Raji (cell line): ENCODE measurements around the gene MAPK8IP3.

Experiments
- POLR2A ChIP-seq: IDR thresholded peaks from 2 replicates; pipeline ENCODE4 v1.6.1; 2011; ENCODE audit warnings: low read depth, low read length, control low read depth; ENCODE audit not compliant: insufficient read depth

MAPK8IP3 gene

DNA sequence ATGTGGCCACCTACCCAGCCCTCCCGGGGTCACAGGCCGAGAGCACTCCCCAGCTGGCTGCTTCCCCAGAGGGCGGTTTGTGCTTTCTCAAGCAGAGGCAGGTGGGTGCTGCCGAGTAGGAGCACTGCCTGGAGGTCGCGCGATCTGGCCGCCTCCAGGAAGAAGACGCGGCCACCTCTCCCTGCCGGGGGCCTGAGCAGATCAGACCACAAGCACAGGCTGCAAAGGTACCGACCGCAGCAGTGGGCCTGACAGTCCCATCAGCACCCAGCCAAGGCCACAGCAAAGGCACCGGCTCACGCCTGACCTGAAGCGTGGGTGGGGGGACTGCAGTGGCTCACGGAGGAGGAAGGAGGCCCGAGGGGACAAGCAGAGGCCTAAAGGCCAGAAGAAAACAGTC is 102.7 kb downstream of the MAPK8IP3 start:
- TF ChIP-seq POLR2A = no peak

DNA sequence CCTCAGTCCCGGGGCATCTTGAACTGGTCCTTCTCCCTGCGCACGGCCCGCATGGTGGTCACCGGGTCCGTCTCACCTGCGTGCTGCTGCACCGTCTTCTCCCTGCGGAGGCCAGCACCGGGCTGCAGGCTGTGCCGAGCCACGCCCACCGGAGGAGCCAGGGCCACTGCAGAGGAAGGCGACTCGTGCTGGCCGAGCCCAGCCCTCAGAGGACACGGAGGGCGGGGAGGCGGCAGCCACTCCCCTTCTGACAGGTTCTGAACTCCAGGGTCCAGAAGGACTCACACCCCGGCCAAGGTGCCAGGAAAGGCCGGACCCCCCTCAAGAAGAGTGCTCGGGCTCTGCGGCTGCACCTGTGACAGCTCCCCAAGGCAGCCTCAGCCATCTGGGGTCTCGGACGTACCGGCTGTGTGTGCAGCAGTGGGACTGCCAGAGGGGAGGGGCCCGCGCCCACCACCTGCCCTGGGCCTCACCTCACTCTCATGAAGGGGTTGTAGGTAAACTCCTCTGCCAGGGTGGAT is 103.3 kb downstream of the MAPK8IP3 start:
- TF ChIP-seq POLR2A = no peak

DNA sequence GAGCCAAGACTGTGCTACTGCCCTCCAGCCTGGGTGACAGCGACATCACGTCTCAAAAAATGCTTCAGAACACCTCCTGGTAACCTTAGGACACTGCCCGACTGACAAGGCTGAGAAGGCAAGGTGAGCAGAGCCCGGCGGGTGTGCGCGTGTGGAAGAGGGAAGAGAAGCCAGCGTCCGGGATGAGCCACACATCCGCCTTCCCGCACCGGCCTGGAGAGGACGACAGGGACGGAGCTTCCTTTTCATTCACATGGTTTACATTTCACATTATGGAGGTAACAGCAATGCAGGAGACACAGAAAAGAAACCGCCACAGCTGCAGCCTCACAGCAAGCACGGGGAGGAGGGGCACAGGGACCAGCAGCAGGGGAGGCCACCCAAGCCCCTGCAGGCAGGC is 104.1 kb downstream of the MAPK8IP3 start:
- TF ChIP-seq POLR2A = no peak

DNA sequence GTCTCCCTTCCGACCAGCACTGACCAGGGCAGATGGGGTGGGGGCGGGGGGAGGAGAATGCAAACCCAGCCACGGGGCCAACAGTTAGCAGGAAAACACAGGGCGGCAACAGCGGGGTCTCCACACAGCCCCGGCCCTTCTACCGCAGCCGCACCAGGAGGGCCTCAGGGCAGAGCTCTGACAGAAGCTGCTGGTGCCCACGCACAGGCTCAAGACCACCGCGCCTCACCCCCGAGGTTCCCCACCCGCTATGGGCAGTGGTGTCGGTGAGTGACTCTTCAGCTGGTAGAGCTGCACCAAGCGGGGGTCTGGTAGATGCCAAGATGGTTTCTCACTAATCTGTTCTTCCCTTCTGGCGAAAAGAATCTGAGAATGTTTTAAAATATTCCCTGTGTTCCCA is 104.5 kb downstream of the MAPK8IP3 start:
- no peak for TF ChIP-seq POLR2A

DNA sequence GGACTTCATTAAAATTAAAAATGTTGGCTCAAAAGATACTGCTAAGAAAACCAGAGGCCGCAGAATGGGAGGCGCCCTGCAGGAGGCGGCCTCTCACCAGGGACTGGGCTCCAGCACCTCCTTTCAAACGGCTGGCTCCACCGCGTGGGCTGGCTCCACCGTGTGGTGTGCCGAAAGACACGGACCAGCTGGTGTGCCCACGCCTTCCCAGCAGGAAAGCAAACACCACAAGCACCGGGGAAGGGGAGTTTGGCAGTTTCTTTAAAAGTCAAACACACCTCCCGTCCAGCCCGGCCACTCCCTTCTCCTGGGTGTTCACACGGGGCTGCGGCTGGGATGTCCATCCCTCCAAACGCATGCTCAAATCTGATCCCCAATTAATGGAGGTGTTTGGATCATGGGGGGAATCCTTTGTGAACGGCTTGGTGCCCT is 106.8 kb downstream of the MAPK8IP3 start:
- no peak for TF ChIP-seq POLR2A

DNA sequence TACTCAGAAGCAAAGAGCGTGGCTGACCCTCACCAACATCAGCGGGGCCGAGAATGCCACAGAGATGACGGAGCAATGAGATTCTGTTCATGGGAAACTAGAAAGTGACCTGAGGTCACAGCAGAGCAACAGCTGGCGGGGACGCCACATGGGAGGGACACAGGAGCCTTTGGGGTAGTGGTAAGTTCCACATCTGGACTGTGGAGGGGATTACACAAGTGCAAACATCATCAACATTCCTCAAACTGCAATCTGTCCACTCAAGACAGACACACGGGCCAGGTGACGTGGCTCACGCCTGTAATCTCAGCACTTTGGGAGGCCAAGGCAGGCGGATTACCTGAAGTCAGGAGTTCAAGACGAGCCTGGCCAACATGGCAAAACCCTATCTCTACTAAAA is 109.5 kb downstream of the MAPK8IP3 start:
- no peak for TF ChIP-seq POLR2A

DNA sequence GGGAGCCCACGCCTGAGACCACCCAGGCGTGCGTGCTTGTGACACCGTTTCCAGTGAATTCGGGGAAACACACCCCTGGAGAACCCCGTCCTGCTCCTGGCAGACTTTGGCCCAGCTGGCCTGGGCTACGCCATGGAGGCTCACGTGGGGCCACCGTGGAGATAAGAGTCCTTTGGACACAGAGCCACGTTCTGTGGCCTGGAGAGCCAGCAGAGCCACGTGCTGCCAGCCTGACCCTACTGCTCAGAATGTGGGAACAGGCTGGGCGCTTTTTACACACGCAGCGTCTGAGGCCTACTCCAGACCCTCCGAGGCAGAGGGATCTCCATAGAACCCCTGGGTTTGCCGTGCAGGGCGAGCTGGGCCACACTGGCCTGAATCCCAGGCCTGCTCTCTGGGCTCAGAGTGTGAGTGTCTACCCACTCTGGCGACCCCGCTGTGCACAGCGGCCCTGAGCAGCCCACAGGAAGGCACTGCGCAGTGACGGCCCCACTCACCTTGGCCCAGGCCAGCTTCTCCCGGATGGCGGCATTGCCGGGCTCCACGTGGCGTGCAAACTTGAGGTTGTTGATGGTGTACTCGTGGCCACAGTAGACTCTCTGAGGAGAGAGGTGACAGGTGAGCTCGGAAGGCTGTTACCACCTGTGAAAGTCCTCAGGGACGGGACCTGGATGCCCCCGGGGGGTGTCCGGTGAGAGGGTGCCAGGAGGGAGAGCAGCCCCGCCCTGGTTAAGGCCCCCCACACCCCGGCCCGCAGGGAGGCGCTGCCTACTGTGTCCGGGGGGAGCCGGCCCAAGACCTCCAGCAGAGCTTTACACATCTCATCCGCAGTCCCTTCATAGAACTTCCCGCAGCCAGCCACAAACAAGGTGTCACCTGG is 110.6 kb downstream of the MAPK8IP3 start:
- TF ChIP-seq POLR2A = no peak

DNA sequence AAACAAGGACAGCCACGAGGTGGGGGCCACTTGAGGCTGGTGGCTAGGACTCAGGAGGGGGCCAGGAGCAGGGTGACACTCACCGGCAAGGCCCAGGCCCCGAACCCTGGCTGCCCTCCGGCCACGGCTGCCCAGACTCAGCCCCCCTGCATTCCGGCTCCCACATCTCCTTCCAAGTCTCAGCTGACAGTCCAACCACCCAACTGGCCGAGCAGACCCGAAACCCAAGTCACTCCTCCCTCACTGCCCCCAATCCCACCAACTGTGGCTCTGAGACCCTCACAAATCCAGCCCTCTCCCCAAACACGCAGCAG is 111.2 kb downstream of the MAPK8IP3 start:
- TF ChIP-seq POLR2A = no peak

DNA sequence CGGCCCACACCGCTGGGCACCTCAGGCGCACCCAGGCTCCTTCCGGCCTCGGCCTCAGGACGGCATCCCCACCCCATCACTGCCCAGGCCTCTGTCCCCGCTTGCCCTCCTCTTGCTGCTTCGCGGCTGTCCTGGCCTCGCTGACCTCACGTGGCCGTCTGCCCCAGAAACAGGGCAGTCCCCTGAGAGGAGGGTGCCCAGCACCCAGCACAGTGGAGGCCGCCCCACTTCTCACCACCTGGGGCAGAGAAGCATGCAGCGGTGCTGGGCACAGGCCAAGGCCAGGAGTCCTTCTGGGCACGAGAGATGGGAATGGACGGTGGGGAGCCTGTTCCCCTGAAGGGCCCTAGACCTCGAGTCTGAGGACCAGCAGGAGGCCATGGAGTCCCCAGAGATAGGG is 111.7 kb downstream of the MAPK8IP3 start:
- no peak for TF ChIP-seq POLR2A

DNA sequence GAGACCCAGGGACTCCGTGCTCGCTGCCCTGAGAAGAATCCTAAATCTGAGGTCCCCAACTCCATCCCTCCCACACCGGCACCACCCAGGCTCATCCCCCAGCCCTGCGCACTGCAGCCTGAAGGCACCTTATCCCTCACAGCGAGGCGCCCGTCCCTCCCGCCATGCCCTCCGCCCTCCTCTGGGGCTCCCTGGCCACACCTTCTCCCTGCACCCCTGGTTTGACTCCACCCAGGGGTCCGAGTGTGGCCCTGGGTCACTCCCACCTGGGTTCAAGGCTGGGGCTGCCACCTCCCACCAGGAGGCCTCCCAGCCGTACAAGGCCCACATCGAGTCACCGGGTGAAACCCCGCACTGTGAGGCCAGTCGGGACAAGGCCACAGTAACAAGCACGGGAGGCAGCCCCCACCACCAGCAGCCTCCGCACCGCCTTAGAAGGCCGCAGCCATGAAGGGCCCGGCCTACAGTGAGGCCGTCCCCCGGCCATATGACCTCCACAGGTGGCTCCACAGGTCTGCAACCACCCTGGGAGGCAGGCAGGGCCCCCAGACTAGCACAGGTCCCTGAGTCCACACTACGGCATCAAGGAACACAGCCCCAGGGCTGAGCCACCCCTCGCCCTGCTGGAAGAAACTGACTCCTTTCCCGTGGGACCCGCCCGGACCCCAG is 112.3 kb downstream of the MAPK8IP3 start:
- TF ChIP-seq POLR2A = no peak

DNA sequence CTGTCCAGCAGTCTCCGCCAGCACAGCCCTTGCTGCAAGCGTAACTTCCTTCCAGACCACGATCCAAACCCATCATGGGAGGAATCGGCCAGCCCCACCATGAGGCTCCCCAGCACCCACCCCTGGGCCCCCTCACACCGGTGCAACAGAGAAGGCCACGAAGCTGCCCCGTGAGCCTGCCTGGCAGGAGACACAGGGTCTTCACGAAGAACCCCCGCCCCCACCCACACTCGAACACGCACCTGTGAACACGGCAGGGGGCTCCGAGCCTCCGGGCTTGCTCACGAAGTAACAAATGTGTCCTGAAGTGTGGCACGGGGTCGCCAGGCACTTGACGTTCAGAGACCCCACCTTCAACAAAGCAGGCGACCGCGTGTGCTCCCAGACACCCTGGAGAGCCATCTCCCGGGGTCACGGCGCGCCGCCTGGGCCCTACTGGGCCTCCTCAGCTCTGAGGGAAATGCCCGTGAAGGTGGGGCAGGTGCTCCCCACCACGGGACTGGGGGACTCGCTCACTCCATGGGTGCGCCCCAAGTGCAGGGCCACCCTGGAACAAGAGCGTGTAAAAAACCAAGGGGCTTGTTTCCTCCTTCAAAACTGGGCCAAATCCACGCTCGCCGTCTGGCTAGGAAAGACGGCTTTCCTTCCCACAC is 113.0 kb downstream of the MAPK8IP3 start:
- TF ChIP-seq POLR2A = no peak

DNA sequence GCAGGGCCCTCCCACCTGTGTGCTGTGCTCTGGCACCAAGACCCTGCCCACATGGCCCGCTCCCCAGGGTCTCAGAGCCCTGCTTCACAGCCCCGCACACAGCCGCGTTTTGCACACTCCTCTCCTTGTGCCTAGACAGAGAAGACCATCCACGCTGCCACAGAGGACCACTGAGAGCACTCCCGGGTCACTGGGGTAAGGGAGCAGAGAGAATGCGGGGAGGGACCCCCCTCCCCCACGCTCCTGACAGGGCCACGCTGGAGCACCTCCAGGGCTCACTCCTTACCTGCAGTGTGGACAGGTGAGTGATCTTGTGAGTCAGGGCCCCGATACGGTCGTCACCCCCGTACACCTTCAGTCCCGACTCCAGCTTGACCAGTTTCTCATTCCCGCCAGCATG is 113.6 kb downstream of the MAPK8IP3 start:
- TF ChIP-seq POLR2A = no peak
